ENCODE data around the gene B3GNT8.

DNA sequence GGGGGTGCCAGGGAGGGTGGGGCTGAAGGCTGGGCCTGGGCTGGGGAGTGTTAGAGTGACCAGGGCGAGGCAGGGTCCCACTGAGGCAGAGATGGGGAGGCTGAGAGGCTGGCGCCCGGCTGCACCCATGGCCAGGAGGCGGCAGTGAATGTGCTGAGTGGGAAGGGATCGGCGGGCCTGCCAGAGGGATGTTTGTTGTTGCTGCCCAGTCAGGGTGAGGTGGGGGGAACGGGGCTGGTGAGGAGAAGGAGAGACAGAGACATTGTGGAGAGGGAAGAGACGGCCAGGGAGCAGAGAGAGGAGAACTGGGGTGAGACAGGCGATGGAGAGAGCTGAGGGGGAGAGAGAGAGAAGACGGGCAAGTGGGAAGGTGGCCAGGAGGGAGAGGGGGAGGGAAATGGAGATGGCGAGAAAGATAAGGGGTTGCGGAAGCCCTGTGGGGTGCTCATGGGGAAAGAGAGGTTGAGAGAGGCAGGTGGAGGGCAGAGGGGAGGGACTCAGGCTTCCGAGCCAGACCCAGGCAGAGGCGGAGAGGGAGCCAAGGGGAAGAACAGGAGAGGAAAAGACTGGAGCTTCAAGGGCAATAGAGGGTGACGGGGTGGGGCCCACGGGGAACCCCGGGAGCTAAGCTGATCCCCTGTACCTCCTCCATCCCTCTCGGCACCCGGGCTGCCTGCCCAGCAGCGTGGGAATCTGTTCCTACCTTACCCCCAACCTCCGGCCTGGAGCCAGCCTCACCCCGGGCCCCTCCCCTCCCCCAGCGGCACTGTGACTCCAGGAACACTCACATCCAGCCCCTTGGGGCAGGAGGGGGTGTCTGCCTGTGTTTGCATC is 690 bp upstream of the B3GNT8 start:
- TF ChIP-seq POLR2A (IDR thresholded peaks at IDR 0.05; ENCODE audit: low read depth, low read length) = no peak
- no peak for TF ChIP-seq POLR2AphosphoS5 (IDR thresholded peaks at IDR 0.05; ENCODE audit: low read depth, low read length)
- TF ChIP-seq TAF1 (IDR thresholded peaks at IDR 0.05; ENCODE audit: borderline replicate concordance, low read depth, low read length) = no peak

All from GM12892 (cell line).